ENCODE results near the gene DEFB114.

DNA sequence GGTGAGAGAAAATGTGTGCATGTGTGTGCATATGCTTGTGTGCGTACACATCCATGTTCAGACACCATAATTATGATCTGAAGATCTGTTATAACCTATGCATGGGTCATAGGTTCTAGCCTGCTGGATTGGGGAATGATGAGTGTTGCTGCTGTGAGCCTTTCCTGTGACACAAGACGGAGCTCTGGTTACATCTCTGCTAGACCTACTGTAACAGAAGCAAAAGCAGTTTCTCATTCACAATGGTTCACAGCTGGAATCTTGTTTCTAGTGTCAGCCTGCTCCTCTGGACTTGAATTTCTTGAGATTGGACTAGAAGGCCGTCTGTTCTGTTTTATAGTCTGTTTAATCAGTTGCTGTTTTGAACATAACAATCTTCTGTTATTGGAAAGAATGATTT lies 40.1 kb downstream of the DEFB114 start:
- TF ChIP-seq, protein P1, sequence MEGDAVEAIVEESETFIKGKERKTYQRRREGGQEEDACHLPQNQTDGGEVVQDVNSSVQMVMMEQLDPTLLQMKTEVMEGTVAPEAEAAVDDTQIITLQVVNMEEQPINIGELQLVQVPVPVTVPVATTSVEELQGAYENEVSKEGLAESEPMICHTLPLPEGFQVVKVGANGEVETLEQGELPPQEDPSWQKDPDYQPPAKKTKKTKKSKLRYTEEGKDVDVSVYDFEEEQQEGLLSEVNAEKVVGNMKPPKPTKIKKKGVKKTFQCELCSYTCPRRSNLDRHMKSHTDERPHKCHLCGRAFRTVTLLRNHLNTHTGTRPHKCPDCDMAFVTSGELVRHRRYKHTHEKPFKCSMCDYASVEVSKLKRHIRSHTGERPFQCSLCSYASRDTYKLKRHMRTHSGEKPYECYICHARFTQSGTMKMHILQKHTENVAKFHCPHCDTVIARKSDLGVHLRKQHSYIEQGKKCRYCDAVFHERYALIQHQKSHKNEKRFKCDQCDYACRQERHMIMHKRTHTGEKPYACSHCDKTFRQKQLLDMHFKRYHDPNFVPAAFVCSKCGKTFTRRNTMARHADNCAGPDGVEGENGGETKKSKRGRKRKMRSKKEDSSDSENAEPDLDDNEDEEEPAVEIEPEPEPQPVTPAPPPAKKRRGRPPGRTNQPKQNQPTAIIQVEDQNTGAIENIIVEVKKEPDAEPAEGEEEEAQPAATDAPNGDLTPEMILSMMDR (IDR thresholded peaks at IDR 0.05; ENCODE audit: low read depth, low read length, poor library complexity, severe bottlenecking): no peak
- TF ChIP-seq EZH2phosphoT487 (IDR thresholded peaks at IDR 0.05; ENCODE audit: borderline replicate concordance, low read length): no peak
